HepG2 (cell line): ENCODE measurements around the gene CTAGE9. TPM values are rescaled to one million over a fixed set of nuclear protein-coding genes. Genes with fewer than 3 reads are reported as not detected.

Experiments
- ATAC-seq: fragments of 200-7000 bp; cut with Tn5 transposase; 3 replicates; pipeline ENCODE4 v1.9.1; 2020; ENCODE audit warnings: mild to moderate bottlenecking, moderate library complexity
- BruUV-seq: library from RNA; stranded (reverse); fragments of 400-500 nt; replicated peaks from 2 replicates; lab custom pipeline; 2021; lab: Mats Ljungman, UMichigan
- CTCF ChIA-PET: fragments of 300-600 bp; formaldehyde crosslinking; extraction: SDS; loops from one replicate; lab custom pipeline; 2021; ENCODE audit warnings: low total read pairs, inconsistent platforms, low intra/inter-chr PET ratio; lab: Yijun Ruan, JAX
- POLR2A ChIA-PET: fragments of 350-600 bp; sonication (Branson Sonifier 250); formaldehyde crosslinking; loops from one replicate; lab custom pipeline; 2020; ENCODE audit warnings: antibody characterized with exemption, inconsistent platforms; lab: Yijun Ruan, JAX
- DNase-seq: peaks from one replicate; pipeline ENCODE4 v3.0.0-alpha.2; 2015; ENCODE audit warnings: low spot score
- FAIRE-seq: peaks from 3 replicates; lab custom pipeline; 2011; peaks lifted over from hg19 to GRCh38; lab: Jason Lieb, UNC
- H2AFZ ChIP-seq: one replicate; pipeline ENCODE4 v1.6.1; 2011; ENCODE audit warnings: low read length, inconsistent platforms
- H3K27ac ChIP-seq: fragments of 300-600 bp; 3 replicates; pipeline ENCODE4 v1.8.0; 2011; ENCODE audit warnings: mixed run types, mild to moderate bottlenecking, mixed read lengths, low read length, inconsistent platforms; ENCODE audit not compliant: insufficient read depth; ENCODE audit errors: extremely low read length
- H3K27me3 ChIP-seq, 2 experiments: fragments of 200-600 bp in 1 of 2; 2 replicates in 1 of 2; 3 replicates in 1 of 2; pipeline versions ENCODE4 v1.6.0 to v1.8.0; 2011; ENCODE audit warnings: low read length in 2 of 2, mild to moderate bottlenecking in 2 of 2, moderate library complexity in 2 of 2, inconsistent platforms in 1 of 2; ENCODE audit not compliant: insufficient read depth in 2 of 2, control insufficient read depth in 1 of 2
- H3K36me3 ChIP-seq, 2 experiments: fragments of 200-600 bp in 1 of 2; replicated peaks in 1 of 2; 2 replicates in 1 of 2; 3 replicates in 1 of 2; pipeline versions ENCODE4 v1.5.1 to v1.8.0; 2011; ENCODE audit warnings: low read length in 2 of 2, inconsistent platforms in 1 of 2; ENCODE audit not compliant: insufficient read depth in 2 of 2, control insufficient read depth in 1 of 2
- H3K4me1 ChIP-seq: 2 replicates; pipeline ENCODE4 v1.5.1; 2012; ENCODE audit warnings: low read length, inconsistent platforms; ENCODE audit not compliant: insufficient read depth
- H3K4me2 ChIP-seq: 2 replicates; pipeline ENCODE4 v1.6.0; 2011; ENCODE audit warnings: low read depth, low read length, inconsistent platforms
- H3K4me3 ChIP-seq, 3 experiments: fragments of 200-600 bp in 1 of 3; sonication (generic), shearing (Covaris generic) in 1 of 3; replicated peaks in 1 of 3; 2 replicates each; pipeline ENCODE4 v1.5.1; 2011 to 2016; ENCODE audit warnings: low read length in 3 of 3, inconsistent platforms in 2 of 3, low read depth in 2 of 3, mild to moderate bottlenecking in 2 of 3, control low read depth in 1 of 3, mixed read lengths in 1 of 3; ENCODE audit not compliant: insufficient read depth in 1 of 3
- H3K79me2 ChIP-seq: one replicate; pipeline ENCODE4 v1.6.1; 2011; ENCODE audit warnings: low read length, inconsistent platforms; ENCODE audit not compliant: insufficient read depth
- H3K9ac ChIP-seq: 2 replicates; pipeline ENCODE4 v1.6.0; 2011; ENCODE audit warnings: mild to moderate bottlenecking, low read depth, low read length, inconsistent platforms; ENCODE audit not compliant: insufficient read depth
- H3K9me3 ChIP-seq: 2 replicates; pipeline ENCODE4 v1.5.1; 2012; ENCODE audit warnings: mild to moderate bottlenecking, low read length
- H4K20me1 ChIP-seq: 2 replicates; pipeline ENCODE4 v1.6.0; 2011; ENCODE audit warnings: inconsistent platforms, mild to moderate bottlenecking, low read length, moderate library complexity; ENCODE audit not compliant: insufficient read depth
- KLF16 ChIP-seq, 2 experiments: sonication (generic) in 1 of 2; formaldehyde crosslinking in 1 of 2; IDR thresholded peaks; 2 replicates each; pipeline versions ENCODE4 v1.6.1 to v1.8.0; 2016 to 2023; ENCODE audit warnings: missing genetic modification reagents in 2 of 2, missing compliant biosample characterization in 1 of 2
- SNAPC2 ChIP-seq: sonication (generic); formaldehyde crosslinking; IDR thresholded peaks from 2 replicates; pipeline ENCODE4 v1.8.1; 2022; ENCODE audit warnings: mild to moderate bottlenecking, missing genetic modification reagents
- SPEN ChIP-seq: sonication (generic); formaldehyde crosslinking; IDR thresholded peaks from 2 replicates; pipeline ENCODE4 v1.5.1; 2020; ENCODE audit warnings: low read depth, mild to moderate bottlenecking, missing genetic modification reagents
- TBX3 ChIP-seq: fragments of 450-650 bp; IDR thresholded peaks from 2 replicates; pipeline ENCODE4 v1.6.1; 2017; ENCODE audit warnings: antibody characterized with exemption, mild to moderate bottlenecking, inconsistent platforms, borderline replicate concordance
- in situ Hi-C: cut with HindIII; loops from 2 replicates; pipeline ENCODE4 v1.10.0; 2017; ENCODE audit warnings: low pct_unique_long_range_greater_than_20kb; ENCODE audit not compliant: extremely low pct_ligation_motif_present
- intact Hi-C: fragments of 100-400 bp; cut with micrococcal nuclease; formaldehyde crosslinking; loops from one replicate; pipeline ENCODE4 v1.10.0; 2022; ENCODE audit not compliant: unreplicated experiment
- polyA plus RNA-seq, 8 experiments: library from polyadenylated mRNA; depleted of rRNA in 3 of 8; stranded (reverse) in 7 of 8; unstranded in 1 of 8; fragments of >200 nt; fragmentation: Illumina TruSeq in 4 of 8; extraction: Trizol in 4 of 8; gene quantifications; 2 replicates each; pipeline versions ENCODE4 v1.2.1 to v1.2.3, GENCODE V29; 2011 to 2016; ENCODE audit warnings: low read depth in 4 of 8, missing spikeins in 1 of 8, mixed read lengths in 1 of 8; ENCODE audit not compliant: insufficient read depth in 1 of 8
- total RNA-seq, 5 experiments: library from RNA; depleted of rRNA; stranded (reverse); fragments of >200 nt; fragmentation: Illumina TruSeq; extraction: Trizol; gene quantifications; 2 replicates each; pipeline ENCODE4 v1.2.3, GENCODE V29; 2016; ENCODE audit warnings: low read depth in 1 of 5
- TF ChIP-seq, protein P1 (sequence below): sonication (generic); formaldehyde crosslinking; IDR thresholded peaks from 2 replicates; pipeline ENCODE4 v1.4.0; 2020; ENCODE audit warnings: missing genetic modification reagents
- TF ChIP-seq, protein P2 (sequence below): IDR thresholded peaks from 2 replicates; pipeline ENCODE4 v1.6.1; 2016; ENCODE audit warnings: missing compliant biosample characterization, missing genetic modification reagents, borderline replicate concordance
- TF ChIP-seq, protein P3 (sequence below): sonication (generic); formaldehyde crosslinking; IDR thresholded peaks from 2 replicates; pipeline ENCODE4 v1.5.0; 2020; ENCODE audit warnings: missing genetic modification reagents

CTAGE9 gene
- total and polyA plus RNA-seq, 2 of the 13 experiments (the other 11 are each of a cell fraction or from before 2014, with no cell fraction given), result not detected

DNA sequence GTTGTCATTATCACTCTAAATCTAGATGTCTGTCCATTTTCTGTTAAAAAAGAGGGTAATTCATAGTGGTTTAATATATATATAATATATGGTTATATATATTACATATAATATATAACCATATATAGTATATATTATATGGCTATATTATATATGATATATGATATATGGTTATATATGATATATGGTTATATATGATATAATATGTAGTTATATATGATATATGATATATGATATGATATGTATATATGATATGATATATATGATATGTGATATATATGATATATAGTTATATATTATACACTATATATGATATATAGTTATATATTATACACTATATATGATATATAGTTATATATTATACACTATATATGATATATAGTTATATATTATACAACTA is 18.2 kb downstream of the CTAGE9 start:
- no peak for ATAC-seq
- Histone ChIP-seq H3K4me1 (no peaks in the 10 kb centered on the region), H3K9ac (no peak overlapping the region), H3K4me2 (no peak overlapping the region), H3K36me3 (peaks cover 19 to 61% of the 10 kb centered on the region in 2 experiments), H3K27me3 (no peaks in the 10 kb centered on the region), H3K27ac (no peak overlapping the region), H4K20me1 (no peaks in the 10 kb centered on the region), H3K4me3 (no peak overlapping the region), H3K79me2 (no peaks in the 10 kb centered on the region)
- CTCF ChIA-PET, result no interaction called here
- TF ChIP-seq SNAPC2 (CRISPR knock-in tag) (no peak), TBX3 (no peak), KLF16 (CRISPR knock-in tag; IDR thresholded peaks at IDR 0.05) (no peak), SPEN (CRISPR knock-in tag) (no peak)
- TF ChIP-seq, protein P1, sequence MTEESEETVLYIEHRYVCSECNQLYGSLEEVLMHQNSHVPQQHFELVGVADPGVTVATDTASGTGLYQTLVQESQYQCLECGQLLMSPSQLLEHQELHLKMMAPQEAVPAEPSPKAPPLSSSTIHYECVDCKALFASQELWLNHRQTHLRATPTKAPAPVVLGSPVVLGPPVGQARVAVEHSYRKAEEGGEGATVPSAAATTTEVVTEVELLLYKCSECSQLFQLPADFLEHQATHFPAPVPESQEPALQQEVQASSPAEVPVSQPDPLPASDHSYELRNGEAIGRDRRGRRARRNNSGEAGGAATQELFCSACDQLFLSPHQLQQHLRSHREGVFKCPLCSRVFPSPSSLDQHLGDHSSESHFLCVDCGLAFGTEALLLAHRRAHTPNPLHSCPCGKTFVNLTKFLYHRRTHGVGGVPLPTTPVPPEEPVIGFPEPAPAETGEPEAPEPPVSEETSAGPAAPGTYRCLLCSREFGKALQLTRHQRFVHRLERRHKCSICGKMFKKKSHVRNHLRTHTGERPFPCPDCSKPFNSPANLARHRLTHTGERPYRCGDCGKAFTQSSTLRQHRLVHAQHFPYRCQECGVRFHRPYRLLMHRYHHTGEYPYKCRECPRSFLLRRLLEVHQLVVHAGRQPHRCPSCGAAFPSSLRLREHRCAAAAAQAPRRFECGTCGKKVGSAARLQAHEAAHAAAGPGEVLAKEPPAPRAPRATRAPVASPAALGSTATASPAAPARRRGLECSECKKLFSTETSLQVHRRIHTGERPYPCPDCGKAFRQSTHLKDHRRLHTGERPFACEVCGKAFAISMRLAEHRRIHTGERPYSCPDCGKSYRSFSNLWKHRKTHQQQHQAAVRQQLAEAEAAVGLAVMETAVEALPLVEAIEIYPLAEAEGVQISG (CRISPR knock-in tag), result no peak
- TF ChIP-seq, protein P2, sequence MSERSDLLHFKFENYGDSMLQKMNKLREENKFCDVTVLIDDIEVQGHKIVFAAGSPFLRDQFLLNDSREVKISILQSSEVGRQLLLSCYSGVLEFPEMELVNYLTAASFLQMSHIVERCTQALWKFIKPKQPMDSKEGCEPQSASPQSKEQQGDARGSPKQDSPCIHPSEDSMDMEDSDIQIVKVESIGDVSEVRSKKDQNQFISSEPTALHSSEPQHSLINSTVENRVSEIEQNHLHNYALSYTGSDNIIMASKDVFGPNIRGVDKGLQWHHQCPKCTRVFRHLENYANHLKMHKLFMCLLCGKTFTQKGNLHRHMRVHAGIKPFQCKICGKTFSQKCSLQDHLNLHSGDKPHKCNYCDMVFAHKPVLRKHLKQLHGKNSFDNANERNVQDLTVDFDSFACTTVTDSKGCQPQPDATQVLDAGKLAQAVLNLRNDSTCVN (CRISPR knock-in tag), result no peak
- TF ChIP-seq, protein P3, sequence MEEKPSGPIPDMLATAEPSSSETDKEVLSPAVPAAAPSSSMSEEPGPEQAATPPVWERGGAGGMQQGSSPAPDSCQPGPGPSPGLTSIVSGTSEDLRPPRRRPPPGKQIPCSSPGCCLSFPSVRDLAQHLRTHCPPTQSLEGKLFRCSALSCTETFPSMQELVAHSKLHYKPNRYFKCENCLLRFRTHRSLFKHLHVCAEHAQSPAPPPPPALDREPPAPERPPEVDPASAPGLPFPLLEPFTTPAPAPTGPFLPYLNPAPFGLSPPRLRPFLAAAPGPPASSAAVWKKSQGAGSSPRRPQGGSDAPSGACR (CRISPR knock-in tag), result no peak
- TF ChIP-seq, all 625 proteins: peak for 0
- POLR2A ChIA-PET, result no interaction called here
- FAIRE-seq (no peak), DNase-seq (no peak)
- intact Hi-C loops (loop anchor here (2.0 to 5.0 kb wide), 2 partner anchors 175 to 218 kb away; no protein-coding TSS in a partner anchor), in situ Hi-C loops (loop anchor here (5.0 to 25.0 kb wide), 2 partner anchors 220 to 520 kb away; no protein-coding TSS in a partner anchor)
- no TSS peak for BruUV-seq
- Histone ChIP-seq H3K9me3 (no peaks in the 10 kb centered on the region), H2AFZ (no peak overlapping the region)
